KMS-11 (cell line): ENCODE measurements around the gene HIBADH.
"Not testable (repeated sequence)": the region's sequence is repeated elsewhere in the genome, so short reads cannot be mapped to it uniquely, and the experiment has no call there.

Experiments used
- H2AFZ ChIP-seq: fragments of 200-600 bp; sonication (generic); 2 replicates; pipeline ENCODE4 v1.6.1; 2016; ENCODE audit warnings: antibody characterized with exemption, mixed run types, low read depth
- H3K27ac ChIP-seq: fragments of 200-600 bp; sonication (generic); 2 replicates; pipeline ENCODE4 v1.6.1; 2016; ENCODE audit warnings: mild to moderate bottlenecking, mixed run types
- H3K27me3 ChIP-seq: fragments of 200-600 bp; sonication (generic); 2 replicates; pipeline ENCODE4 v1.6.1; 2017; ENCODE audit warnings: mild to moderate bottlenecking, low read depth, mixed run types, moderate library complexity; ENCODE audit not compliant: insufficient read depth
- H3K36me3 ChIP-seq: fragments of 200-600 bp; sonication (generic); 2 replicates; pipeline ENCODE4 v1.6.1; 2017; ENCODE audit warnings: mild to moderate bottlenecking, mixed run types; ENCODE audit not compliant: insufficient read depth
- H3K4me1 ChIP-seq: fragments of 200-600 bp; sonication (generic); 2 replicates; pipeline ENCODE4 v1.6.1; 2016; ENCODE audit warnings: mild to moderate bottlenecking, low read depth, mixed run types; ENCODE audit not compliant: poor library complexity, severe bottlenecking
- H3K4me2 ChIP-seq: fragments of 200-600 bp; sonication (generic); 2 replicates; pipeline ENCODE4 v1.7.0; 2016; ENCODE audit warnings: mild to moderate bottlenecking, mixed run types
- H3K4me3 ChIP-seq: fragments of 200-600 bp; sonication (generic); IDR thresholded peaks from 2 replicates; pipeline ENCODE4 v1.6.1; 2017; ENCODE audit warnings: low read depth, low read length, mixed read lengths; ENCODE audit not compliant: insufficient read depth
- H3K79me2 ChIP-seq: fragments of 200-600 bp; sonication (generic); 2 replicates; pipeline ENCODE4 v1.6.1; 2016; ENCODE audit warnings: low read depth, mixed run types; ENCODE audit not compliant: insufficient read depth
- H3K9ac ChIP-seq: fragments of 200-600 bp; sonication (generic); 2 replicates; pipeline ENCODE4 v1.6.1; 2016; ENCODE audit warnings: mild to moderate bottlenecking, mixed run types
- H4K20me1 ChIP-seq: fragments of 200-600 bp; sonication (generic); 2 replicates; pipeline ENCODE4 v1.6.1; 2016; ENCODE audit warnings: mild to moderate bottlenecking, mixed run types; ENCODE audit not compliant: insufficient read depth
- CTCF ChIP-seq: fragments of 200-600 bp; sonication (generic); conservative IDR thresholded peaks from 2 replicates; pipeline ENCODE4 v1.6.1; 2017; ENCODE audit warnings: low read depth, mild to moderate bottlenecking, antibody characterized with exemption, low read length, moderate library complexity, mixed read lengths

The HIBADH gene

GRCh38 chr7:27581906-27582305, 80.8 kb downstream of the HIBADH start:
- H4K20me1 ChIP-seq: no peaks in the 10 kb centered on the region
- H3K4me3 ChIP-seq: no peak overlapping the region
- H3K4me2 ChIP-seq: no peak overlapping the region
- H3K9ac ChIP-seq: no peak overlapping the region
- H3K79me2 ChIP-seq: no peaks in the 10 kb centered on the region
- no peaks in the 10 kb centered on the region for H3K4me1 ChIP-seq
- H2AFZ ChIP-seq: no peak overlapping the region
- TF ChIP-seq CTCF: no peak
- H3K27ac ChIP-seq: no peak overlapping the region
- H3K36me3 ChIP-seq: no peaks in the 10 kb centered on the region
- no peaks in the 10 kb centered on the region for H3K27me3 ChIP-seq

GRCh38 chr7:27581119-27581518, 81.6 kb downstream of the HIBADH start:
- H3K36me3 ChIP-seq: no peaks in the 10 kb centered on the region
- H3K9ac ChIP-seq: no peak overlapping the region
- no peak for TF ChIP-seq CTCF
- H3K79me2 ChIP-seq: no peaks in the 10 kb centered on the region
- no peaks in the 10 kb centered on the region for H3K4me1 ChIP-seq
- no peak overlapping the region for H3K4me3 ChIP-seq
- no peaks in the 10 kb centered on the region for H4K20me1 ChIP-seq
- no peak overlapping the region for H2AFZ ChIP-seq
- no peak overlapping the region for H3K27ac ChIP-seq
- no peak overlapping the region for H3K4me2 ChIP-seq
- no peaks in the 10 kb centered on the region for H3K27me3 ChIP-seq

- H3K36me3 ChIP-seq: no peaks in the 10 kb centered on the region
- no peak overlapping the region for H3K4me2 ChIP-seq
- H2AFZ ChIP-seq: no peak overlapping the region
- H3K4me1 ChIP-seq: no peaks in the 10 kb centered on the region
- no peaks in the 10 kb centered on the region for H3K79me2 ChIP-seq
- H3K27ac ChIP-seq: no peak overlapping the region
- no peak overlapping the region for H3K9ac ChIP-seq
- no peak overlapping the region for H3K4me3 ChIP-seq
- no peaks in the 10 kb centered on the region for H4K20me1 ChIP-seq
- H3K27me3 ChIP-seq: no peaks in the 10 kb centered on the region
- TF ChIP-seq CTCF: no peak
These were observed 83.1 kb downstream of the HIBADH start for GRCh38 chr7:27579565-27579964.

GRCh38 chr7:27578169-27578568, 84.5 kb downstream of the HIBADH start:
- H4K20me1 ChIP-seq, H3K4me2 ChIP-seq, H3K79me2 ChIP-seq, H3K4me1 ChIP-seq, H3K9ac ChIP-seq, H2AFZ ChIP-seq, H3K4me3 ChIP-seq, H3K27ac ChIP-seq, H3K36me3 ChIP-seq, H3K27me3 ChIP-seq: not testable (repeated sequence)

- peak; percentile 82 for TF ChIP-seq CTCF
- Histone ChIP-seq H3K27ac (no peak overlapping the region), H3K36me3 (no peaks in the 10 kb centered on the region), H3K4me2 (no peak overlapping the region), H3K9ac (no peak overlapping the region), H3K27me3 (no peaks in the 10 kb centered on the region), H2AFZ (no peak overlapping the region), H3K4me3 (no peak overlapping the region), H4K20me1 (no peaks in the 10 kb centered on the region), H3K79me2 (no peaks in the 10 kb centered on the region), H3K4me1 (no peaks in the 10 kb centered on the region)
These were observed 86.2 kb downstream of the HIBADH start for GRCh38 chr7:27576360-27576944.
